CD4-positive, alpha-beta T cell treated with Interleukin-2 at 100 ng/mL for 4 hours (primary cell): ENCODE data around the gene MXRA8.

Experiments used
- DNase-seq: peaks from one replicate; pipeline ENCODE4 v3.0.0-alpha.2; 2020; ENCODE audit warnings: low spot score

The MXRA8 gene

DNA sequence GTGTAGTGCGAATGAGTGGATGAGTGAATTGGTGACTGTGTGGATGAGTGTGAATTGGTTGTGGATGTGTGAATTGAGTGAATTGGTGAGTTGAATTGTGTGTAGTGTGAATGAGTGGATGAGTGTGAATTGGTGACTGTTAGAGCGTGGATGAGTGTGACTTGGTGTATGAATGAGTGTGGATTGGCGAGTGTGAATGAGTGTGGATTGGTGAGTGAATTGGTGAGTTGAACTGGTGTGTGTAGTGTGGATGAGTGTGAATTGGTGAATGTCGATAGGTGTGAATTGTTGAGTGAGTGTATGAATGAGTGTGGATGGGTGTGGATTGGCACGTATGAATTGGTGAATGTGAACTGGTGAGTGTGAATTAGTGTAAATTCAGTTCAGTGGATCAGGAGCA lies 9.0 kb upstream of the MXRA8 start:
- no peak for DNase-seq

GRCh38 chr1:1366699-1367066 lies 8.3 kb upstream of the MXRA8 start:
- no peak for DNase-seq

GRCh38 chr1:1365875-1366698 lies 7.7 kb upstream of the MXRA8 start:
- no peak for DNase-seq

DNA sequence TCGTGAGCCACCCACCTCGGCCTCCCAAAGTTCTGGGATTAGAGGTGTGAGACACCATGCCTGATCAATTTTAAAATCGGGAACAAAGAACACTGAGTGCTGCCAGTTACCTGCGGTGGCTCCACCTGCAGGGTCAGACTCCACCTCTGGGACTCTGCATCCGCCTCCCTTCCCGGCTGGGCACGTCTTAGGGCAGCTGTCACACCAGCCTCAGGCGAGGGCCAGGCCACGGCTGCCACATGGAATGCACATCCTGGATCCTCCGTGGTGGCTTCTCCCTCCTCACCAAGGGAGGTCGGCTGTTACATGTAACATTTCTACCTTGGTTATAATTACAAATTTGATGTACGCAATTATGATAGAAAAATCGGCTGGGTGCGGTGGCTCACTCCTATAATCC lies 5.9 kb upstream of the MXRA8 start:
- DNase-seq = no peak

GRCh38 chr1:1361982-1362423 lies 3.6 kb upstream of the MXRA8 start:
- no peak for DNase-seq

GRCh38 chr1:1361233-1361981 lies 3.1 kb upstream of the MXRA8 start:
- no peak for DNase-seq

GRCh38 chr1:1360506-1361169 lies 2.3 kb upstream of the MXRA8 start:
- DNase-seq = no peak

- DNase-seq = no peak
Measured at GRCh38 chr1:1359664-1360468, 1.5 kb upstream of the MXRA8 start.

- no peak for DNase-seq
Measured at GRCh38 chr1:1359308-1359663, 931 bp upstream of the MXRA8 start.

GRCh38 chr1:1357871-1358432 lies 403 bp downstream of the MXRA8 start:
- no peak for DNase-seq

- DNase-seq = no peak
Measured at GRCh38 chr1:1356796-1357401, 1.5 kb downstream of the MXRA8 start.

DNA sequence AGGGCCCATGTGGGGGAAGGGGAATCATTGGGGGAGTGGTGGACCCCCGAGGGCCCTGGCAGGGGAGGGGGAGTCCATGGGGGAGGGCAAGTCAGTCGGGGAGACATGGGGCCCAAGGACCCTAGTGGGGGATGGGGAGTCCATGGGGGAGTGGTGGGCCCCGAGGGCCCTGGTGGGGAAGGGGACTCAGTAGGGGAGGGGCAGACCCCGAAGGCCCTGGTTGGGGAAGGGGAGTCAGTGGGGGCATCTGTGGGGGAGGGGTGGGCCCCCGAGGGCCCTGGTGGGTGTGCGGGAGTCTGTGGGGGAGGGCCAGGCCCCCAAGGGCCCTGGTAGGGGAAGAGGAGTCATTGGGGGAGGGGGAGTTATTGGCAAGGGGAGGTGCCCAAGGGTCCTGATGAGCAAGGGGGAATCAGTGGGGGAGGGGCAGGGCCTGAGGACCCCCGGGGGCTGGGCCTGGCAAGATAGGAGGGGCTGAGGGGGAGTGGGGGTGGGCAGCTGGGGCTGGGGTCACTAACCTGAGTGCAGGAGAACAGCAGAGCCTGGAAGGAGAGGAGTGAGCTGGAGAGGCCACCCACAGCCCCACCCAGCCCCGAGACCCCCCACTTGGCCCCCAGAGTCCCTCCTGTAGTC lies 2.1 kb downstream of the MXRA8 start:
- no peak for DNase-seq

DNA sequence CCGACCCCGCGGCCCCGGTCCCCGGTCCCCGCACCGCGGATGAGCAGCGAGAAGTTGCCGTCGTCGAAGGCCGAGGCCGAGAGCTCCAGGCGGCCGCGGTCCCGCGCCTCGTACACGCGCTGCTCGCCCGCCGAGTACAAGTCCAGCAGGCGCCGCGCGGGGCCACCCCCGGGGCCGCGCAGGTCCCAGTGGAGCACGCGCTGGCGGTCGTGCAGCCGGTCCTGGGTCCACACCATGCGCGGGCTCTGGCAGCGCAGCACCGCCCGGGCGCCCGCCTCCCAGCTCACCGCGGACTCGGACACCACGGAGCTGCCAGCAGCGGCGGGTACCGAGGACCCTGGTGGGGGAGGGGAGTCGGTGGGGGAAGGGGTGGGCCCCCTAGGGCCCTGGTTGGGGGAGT lies 2.9 kb downstream of the MXRA8 start:
- no peak for DNase-seq

- no peak for DNase-seq
Measured at GRCh38 chr1:1354271-1355247, 3.8 kb downstream of the MXRA8 start.

DNA sequence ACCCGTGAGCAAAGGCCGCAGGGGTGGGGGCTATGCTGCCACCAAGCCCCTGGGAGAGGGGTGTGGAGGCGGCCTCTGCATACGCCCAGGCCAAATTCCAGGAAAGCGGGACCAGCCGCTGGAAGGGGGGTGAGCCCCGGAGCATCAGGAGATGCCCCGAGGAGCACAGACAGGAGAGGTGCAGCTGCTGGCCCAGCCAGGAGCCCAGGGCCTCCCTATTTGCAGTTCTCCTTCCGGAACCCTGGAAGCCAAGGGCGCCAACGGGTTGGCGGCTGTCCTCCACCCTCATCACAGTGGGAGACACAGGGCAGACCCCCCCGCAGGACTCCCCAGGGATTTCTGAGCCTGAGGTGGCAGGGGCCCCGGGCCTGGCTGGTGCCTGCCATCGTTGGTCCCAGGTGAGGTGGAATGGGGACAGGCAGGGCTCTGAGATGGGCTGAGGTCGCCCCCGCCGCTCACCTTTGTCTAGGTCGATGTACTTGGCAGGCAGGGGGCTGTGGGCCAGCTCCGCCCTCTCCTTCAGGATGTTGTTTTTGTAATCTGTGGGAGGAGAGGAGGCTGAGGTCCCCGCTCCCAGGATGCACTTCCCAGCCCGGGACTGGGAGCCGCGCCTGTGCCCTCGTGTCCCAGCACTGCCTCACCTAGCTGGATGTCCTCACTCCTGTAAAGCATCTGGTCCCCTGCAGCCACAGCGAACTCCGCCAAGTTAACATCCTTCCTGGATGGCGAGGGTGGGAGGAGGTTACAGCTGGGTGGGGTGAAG lies 4.8 kb downstream of the MXRA8 start:
- DNase-seq = no peak

DNA sequence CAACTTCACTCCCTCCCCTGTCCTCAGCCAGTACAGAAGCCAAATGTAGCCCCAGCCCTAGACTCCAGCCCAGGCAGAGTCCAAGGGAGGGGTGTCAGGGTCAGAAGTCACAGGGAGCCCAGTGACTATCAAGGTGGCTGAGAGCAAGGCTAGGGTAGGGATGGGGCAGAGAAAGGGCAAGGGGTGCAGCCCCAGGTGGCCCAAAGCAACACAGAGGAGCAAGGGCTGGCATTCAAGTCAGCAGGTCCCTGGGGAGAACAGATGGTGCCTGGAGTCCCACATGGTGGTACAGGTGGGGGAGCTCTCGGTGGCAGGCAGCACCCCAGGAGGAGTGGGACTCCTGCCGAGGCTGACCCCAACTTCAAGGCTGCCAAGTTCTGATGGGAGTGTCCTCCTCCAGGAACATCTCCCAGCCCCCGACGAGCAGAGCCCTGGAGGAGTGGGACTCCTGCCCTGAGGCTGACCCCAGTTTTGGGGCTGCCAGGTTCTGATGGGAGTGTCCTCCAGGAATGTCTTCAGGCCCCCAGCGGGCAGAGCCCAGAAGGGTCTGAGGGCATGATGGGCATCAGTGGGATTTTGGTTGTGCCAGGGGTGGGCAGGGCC lies 5.5 kb downstream of the MXRA8 start:
- DNase-seq = no peak

DNA sequence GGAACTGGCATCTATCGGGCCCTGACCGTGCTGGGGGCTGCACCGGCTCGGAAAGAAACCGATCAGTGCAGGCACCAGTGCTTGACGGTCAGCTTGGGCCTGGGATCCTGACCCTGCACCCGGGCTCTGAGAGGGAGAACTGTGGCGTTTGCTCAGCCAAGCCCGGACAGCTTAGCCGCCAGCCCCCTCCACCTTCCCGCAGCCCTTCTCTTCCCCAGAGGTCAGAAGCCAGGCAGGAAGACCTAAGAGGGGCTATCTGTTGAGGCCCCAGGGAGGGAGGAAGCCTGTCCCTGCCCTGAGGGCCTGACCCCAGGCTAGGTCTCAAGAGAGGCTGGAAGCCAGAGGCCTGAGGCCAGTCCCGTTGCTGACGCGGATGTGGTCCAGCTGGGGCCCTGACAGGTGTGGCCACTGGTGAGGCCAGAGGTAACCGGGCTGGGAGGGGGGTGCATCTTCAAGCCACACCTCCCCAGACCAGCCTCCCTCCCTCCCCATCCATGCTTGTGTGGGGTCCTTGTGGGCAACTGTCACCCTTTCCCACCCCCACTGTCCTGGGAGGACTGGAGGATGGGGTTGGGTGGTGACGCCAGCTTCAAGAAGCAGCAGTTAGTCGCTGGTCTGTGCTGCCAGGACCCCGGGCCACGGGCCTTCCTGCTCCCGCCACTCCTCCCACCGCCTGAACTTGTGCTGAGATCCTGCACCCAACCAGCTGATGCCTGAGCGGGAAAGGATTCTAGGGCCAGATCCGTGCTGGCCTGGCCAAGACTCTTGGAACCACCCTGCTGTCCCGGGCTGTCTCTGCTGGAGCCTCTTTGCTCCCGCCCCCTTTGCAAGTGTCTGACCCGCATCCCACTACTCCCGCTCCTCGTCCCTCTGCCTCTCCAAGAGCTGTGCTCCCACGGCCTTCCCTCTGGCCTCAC lies 6.6 kb downstream of the MXRA8 start:
- DNase-seq = no peak
